ENCODE measurements around the gene POSTN.
A peak's percentile ranks its signal among the peaks of the same experiment; 100 is the strongest.
"Not testable (repeated sequence)": the region's sequence is repeated elsewhere in the genome, so short reads cannot be mapped to it uniquely, and the experiment has no call there.

Gene POSTN

DNA sequence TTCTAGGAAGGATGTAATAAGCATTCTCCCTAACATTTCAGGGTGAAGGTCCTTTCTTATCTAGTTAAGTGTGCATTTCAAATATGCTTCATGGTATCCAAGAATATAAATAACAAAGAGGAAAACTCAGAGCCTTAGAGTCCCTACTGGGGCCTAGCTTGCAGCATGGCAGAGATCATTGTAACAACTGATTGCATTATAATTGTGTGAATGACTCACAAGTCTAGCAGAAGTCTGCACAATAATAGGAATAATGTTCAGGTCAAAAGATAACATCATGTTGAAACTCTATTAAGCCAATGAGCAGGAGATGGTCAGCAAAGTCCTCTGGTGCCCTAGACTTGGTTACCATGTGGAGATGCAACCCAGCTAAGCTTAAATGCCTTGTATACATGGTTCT is 3.4 kb downstream of the POSTN start:
- Histone ChIP-seq H3K4me2 (ENCODE audit: low read length) (no peak overlapping the region), H3K4me1 (ENCODE audit: control insufficient read depth, low read depth, low read length) (no peaks in the 10 kb centered on the region), H3K9ac (ENCODE audit: low read length) (no peak overlapping the region), H3K23ac (ENCODE audit: low read length) (no peak overlapping the region), H2AK5ac (ENCODE audit: low read length) (no peak overlapping the region), H3K4me3 (ENCODE audit: low read length) (no peak overlapping the region), H3K27me3 (ENCODE audit: insufficient read depth, low read length, poor library complexity) (no peaks in the 10 kb centered on the region), H3K4ac (ENCODE audit: low read depth, low read length) (no peak overlapping the region), H2BK5ac (ENCODE audit: low read length) (no peak overlapping the region), H4K5ac (ENCODE audit: low read length) (no peak overlapping the region), H3K79me1 (ENCODE audit: low read length) (no peaks in the 10 kb centered on the region), H4K8ac (ENCODE audit: low read depth, low read length) (no peak overlapping the region), H3K27ac (ENCODE audit: low read depth, low read length) (no peak overlapping the region), H3K18ac (ENCODE audit: low read length) (no peak overlapping the region), H3K79me2 (ENCODE audit: control insufficient read depth, insufficient read depth, low read length) (no peaks in the 10 kb centered on the region), H2BK120ac (ENCODE audit: low read depth, low read length) (no peak overlapping the region), H2BK15ac (replicated peaks; ENCODE audit: low read depth) (no peak overlapping the region), H3K36me3 (ENCODE audit: control insufficient read depth, insufficient read depth, low read length) (no peaks in the 10 kb centered on the region), H3K56ac (ENCODE audit: low read length) (no peak overlapping the region)
- no peak for DNase-seq

DNA sequence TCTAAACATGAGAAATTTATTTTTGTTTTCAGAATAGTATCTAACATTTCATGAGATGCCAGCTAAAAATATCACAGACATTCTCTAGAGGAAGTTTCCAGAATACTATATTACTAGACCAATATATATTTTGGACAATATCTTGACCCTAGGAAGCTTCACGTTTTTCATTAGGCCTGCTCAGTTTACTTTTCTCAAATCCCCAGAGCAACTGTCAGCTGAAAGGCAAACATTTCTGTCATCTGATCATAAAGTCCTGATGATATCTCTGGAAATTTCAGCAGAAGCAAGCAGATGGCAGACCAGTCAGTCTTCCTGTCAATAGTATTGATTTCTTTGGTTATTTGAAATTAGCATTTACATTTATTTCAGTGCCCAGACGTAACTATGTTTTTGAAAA is 4.0 kb downstream of the POSTN start:
- no CpG with 5 or more reads among the region's 2 CpGs for WGBS (ENCODE audit: extremely low coverage, insufficient coverage, low lambda C conversion rate)
- no peak overlapping the region for H2BK5ac ChIP-seq (ENCODE audit: low read length)
- no peak overlapping the region for H3K9ac ChIP-seq (ENCODE audit: low read length)
- no peak overlapping the region for H4K5ac ChIP-seq (ENCODE audit: low read length)
- no peak overlapping the region for H3K4me3 ChIP-seq (ENCODE audit: low read length)
- no peak for DNase-seq
- H3K18ac ChIP-seq (ENCODE audit: low read length), result no peak overlapping the region
- H3K27ac ChIP-seq (ENCODE audit: low read depth, low read length), result no peak overlapping the region
- H3K4me2 ChIP-seq (ENCODE audit: low read length), result no peak overlapping the region
- no peak overlapping the region for H3K56ac ChIP-seq (ENCODE audit: low read length)
- no peaks in the 10 kb centered on the region for H3K79me1 ChIP-seq (ENCODE audit: low read length)
- H2BK15ac ChIP-seq (replicated peaks; ENCODE audit: low read depth), result no peak overlapping the region
- H3K23ac ChIP-seq (ENCODE audit: low read length), result no peak overlapping the region
- H3K79me2 ChIP-seq (ENCODE audit: control insufficient read depth, insufficient read depth, low read length), result no peaks in the 10 kb centered on the region
- H2BK120ac ChIP-seq (ENCODE audit: low read depth, low read length), result no peak overlapping the region
- H3K27me3 ChIP-seq (ENCODE audit: insufficient read depth, low read length, poor library complexity), result no peaks in the 10 kb centered on the region
- no peaks in the 10 kb centered on the region for H3K4me1 ChIP-seq (ENCODE audit: control insufficient read depth, low read depth, low read length)
- no peaks in the 10 kb centered on the region for H3K36me3 ChIP-seq (ENCODE audit: control insufficient read depth, insufficient read depth, low read length)
- no peak overlapping the region for H3K4ac ChIP-seq (ENCODE audit: low read depth, low read length)
- H4K8ac ChIP-seq (ENCODE audit: low read depth, low read length), result no peak overlapping the region
- no peak overlapping the region for H2AK5ac ChIP-seq (ENCODE audit: low read length)

DNA sequence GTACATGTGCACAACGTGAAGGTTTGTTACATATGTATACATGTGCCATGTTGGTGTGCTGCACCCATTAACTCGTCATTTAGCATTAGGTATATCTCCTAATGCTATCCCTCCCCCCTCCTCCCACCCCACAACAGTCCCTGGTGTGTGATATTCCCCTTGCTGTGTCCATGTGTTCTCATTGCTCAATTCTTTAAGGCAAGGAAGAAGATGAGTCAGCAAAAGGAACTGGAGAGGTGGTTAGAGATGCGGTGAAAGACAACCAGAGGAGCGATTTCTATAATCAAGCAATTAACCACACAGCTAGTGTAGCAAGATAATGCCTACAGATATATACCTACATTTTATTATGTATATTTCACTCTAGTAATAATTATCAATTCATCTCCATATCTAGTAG is 9.2 kb downstream of the POSTN start:
- not testable (repeated sequence) for H3K27ac ChIP-seq (ENCODE audit: low read depth, low read length); H3K56ac ChIP-seq (ENCODE audit: low read length); H2AK5ac ChIP-seq (ENCODE audit: low read length); H3K9ac ChIP-seq (ENCODE audit: low read length); H3K4me2 ChIP-seq (ENCODE audit: low read length); H2BK120ac ChIP-seq (ENCODE audit: low read depth, low read length); H3K4me3 ChIP-seq (ENCODE audit: low read length); H3K4me1 ChIP-seq (ENCODE audit: control insufficient read depth, low read depth, low read length); H3K36me3 ChIP-seq (ENCODE audit: control insufficient read depth, insufficient read depth, low read length); H3K23ac ChIP-seq (ENCODE audit: low read length); H2BK15ac ChIP-seq (replicated peaks; ENCODE audit: low read depth); H3K18ac ChIP-seq (ENCODE audit: low read length); H3K4ac ChIP-seq (ENCODE audit: low read depth, low read length); H3K79me1 ChIP-seq (ENCODE audit: low read length); H4K8ac ChIP-seq (ENCODE audit: low read depth, low read length); H2BK5ac ChIP-seq (ENCODE audit: low read length); H3K79me2 ChIP-seq (ENCODE audit: control insufficient read depth, insufficient read depth, low read length); H4K5ac ChIP-seq (ENCODE audit: low read length); H3K27me3 ChIP-seq (ENCODE audit: insufficient read depth, low read length, poor library complexity)
- DNase-seq, result peak; percentile 7
- WGBS (ENCODE audit: extremely low coverage, insufficient coverage, low lambda C conversion rate), result no CpG with 5 or more reads among the region's 4 CpGs

DNA sequence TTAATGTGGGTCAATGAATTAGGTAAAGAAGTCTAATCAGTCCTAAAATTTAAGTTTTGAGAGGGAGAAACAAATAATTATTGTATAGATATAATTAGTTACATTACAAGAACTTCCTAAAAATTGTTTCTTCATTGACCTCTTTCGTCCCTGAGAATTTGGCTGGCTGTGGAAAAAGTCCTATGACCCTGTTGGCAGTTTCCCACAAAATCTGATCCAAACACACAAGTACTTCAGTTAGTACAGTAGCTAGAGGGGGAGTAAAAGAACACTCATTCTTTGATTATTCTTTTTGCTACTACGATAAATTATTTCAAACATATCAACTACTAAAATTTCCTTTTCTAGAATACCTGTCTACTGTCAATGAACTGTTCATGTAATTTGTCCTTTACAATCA is 11.3 kb downstream of the POSTN start:
- WGBS (ENCODE audit: extremely low coverage, insufficient coverage, low lambda C conversion rate), result 100% methylated on average over 1 of the region's 2 CpGs
- Histone ChIP-seq H2BK120ac (ENCODE audit: low read depth, low read length) (no peak overlapping the region), H3K27me3 (ENCODE audit: insufficient read depth, low read length, poor library complexity) (no peaks in the 10 kb centered on the region), H3K27ac (ENCODE audit: low read depth, low read length) (no peak overlapping the region), H3K4ac (ENCODE audit: low read depth, low read length) (no peak overlapping the region), H3K23ac (ENCODE audit: low read length) (no peak overlapping the region), H3K56ac (ENCODE audit: low read length) (no peak overlapping the region), H2AK5ac (ENCODE audit: low read length) (no peak overlapping the region), H3K79me1 (ENCODE audit: low read length) (no peaks in the 10 kb centered on the region), H4K5ac (ENCODE audit: low read length) (no peak overlapping the region), H3K4me3 (ENCODE audit: low read length) (no peak overlapping the region), H3K36me3 (ENCODE audit: control insufficient read depth, insufficient read depth, low read length) (no peaks in the 10 kb centered on the region), H2BK5ac (ENCODE audit: low read length) (no peak overlapping the region), H3K4me2 (ENCODE audit: low read length) (no peak overlapping the region), H3K4me1 (ENCODE audit: control insufficient read depth, low read depth, low read length) (no peaks in the 10 kb centered on the region), H4K8ac (ENCODE audit: low read depth, low read length) (no peak overlapping the region), H3K9ac (ENCODE audit: low read length) (no peak overlapping the region), H3K79me2 (ENCODE audit: control insufficient read depth, insufficient read depth, low read length) (no peaks in the 10 kb centered on the region), H2BK15ac (replicated peaks; ENCODE audit: low read depth) (no peak overlapping the region), H3K18ac (ENCODE audit: low read length) (no peak overlapping the region)
- no peak for DNase-seq

DNA sequence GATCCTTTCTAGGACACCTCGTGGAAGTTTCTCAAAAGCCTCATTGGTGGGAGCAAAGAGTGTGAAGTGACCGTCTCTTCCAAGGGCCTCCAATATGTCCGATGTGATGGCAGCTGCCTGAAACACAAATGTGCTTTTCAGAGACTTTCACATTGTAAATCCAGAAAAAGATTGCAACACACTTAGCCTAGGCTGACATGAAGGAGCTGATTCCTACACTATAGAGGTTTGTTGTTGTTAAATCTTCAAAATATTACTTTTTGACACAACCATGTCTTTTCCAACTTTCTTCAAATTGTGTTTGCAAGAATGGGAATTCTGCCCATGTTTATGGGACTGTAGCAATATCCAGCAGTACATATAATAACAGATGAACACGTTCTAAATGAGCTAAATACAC is 12.4 kb downstream of the POSTN start:
- no CpG with 5 or more reads among the region's 4 CpGs for WGBS (ENCODE audit: extremely low coverage, insufficient coverage, low lambda C conversion rate)
- no peak overlapping the region for H3K56ac ChIP-seq (ENCODE audit: low read length)
- H3K18ac ChIP-seq (ENCODE audit: low read length), result no peak overlapping the region
- no peaks in the 10 kb centered on the region for H3K4me1 ChIP-seq (ENCODE audit: control insufficient read depth, low read depth, low read length)
- H3K79me2 ChIP-seq (ENCODE audit: control insufficient read depth, insufficient read depth, low read length), result no peaks in the 10 kb centered on the region
- H2BK120ac ChIP-seq (ENCODE audit: low read depth, low read length), result no peak overlapping the region
- no peak overlapping the region for H2BK15ac ChIP-seq (replicated peaks; ENCODE audit: low read depth)
- no peak for DNase-seq
- H3K79me1 ChIP-seq (ENCODE audit: low read length), result no peaks in the 10 kb centered on the region
- H4K5ac ChIP-seq (ENCODE audit: low read length), result no peak overlapping the region
- H2AK5ac ChIP-seq (ENCODE audit: low read length), result no peak overlapping the region
- H3K27ac ChIP-seq (ENCODE audit: low read depth, low read length), result no peak overlapping the region
- no peak overlapping the region for H4K8ac ChIP-seq (ENCODE audit: low read depth, low read length)
- H2BK5ac ChIP-seq (ENCODE audit: low read length), result no peak overlapping the region
- no peak overlapping the region for H3K4ac ChIP-seq (ENCODE audit: low read depth, low read length)
- H3K4me3 ChIP-seq (ENCODE audit: low read length), result no peak overlapping the region
- H3K36me3 ChIP-seq (ENCODE audit: control insufficient read depth, insufficient read depth, low read length), result no peaks in the 10 kb centered on the region
- H3K9ac ChIP-seq (ENCODE audit: low read length), result no peak overlapping the region
- H3K4me2 ChIP-seq (ENCODE audit: low read length), result no peak overlapping the region
- H3K23ac ChIP-seq (ENCODE audit: low read length), result no peak overlapping the region
- no peaks in the 10 kb centered on the region for H3K27me3 ChIP-seq (ENCODE audit: insufficient read depth, low read length, poor library complexity)

DNA sequence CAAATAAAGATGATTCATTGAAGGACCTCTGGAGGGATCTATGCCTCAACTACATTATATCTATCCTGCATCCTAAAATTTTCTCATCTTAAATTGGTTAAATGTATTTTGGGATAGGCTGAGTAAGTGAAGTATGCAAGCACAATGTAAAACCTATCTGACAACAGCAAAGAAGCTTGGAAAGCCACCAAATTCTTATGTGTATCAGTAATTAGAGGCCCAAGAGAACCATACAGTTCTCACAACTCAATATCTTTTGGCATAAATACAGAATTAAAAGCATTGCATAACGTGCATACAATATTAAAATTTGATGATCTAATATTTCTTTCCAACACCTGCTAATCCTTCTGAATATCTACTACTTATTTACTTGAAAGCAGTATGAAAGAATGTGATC is 13.0 kb downstream of the POSTN start:
- Histone ChIP-seq H3K36me3 (ENCODE audit: control insufficient read depth, insufficient read depth, low read length) (no peaks in the 10 kb centered on the region), H2BK5ac (ENCODE audit: low read length) (no peak overlapping the region), H3K4ac (ENCODE audit: low read depth, low read length) (no peak overlapping the region), H3K79me1 (ENCODE audit: low read length) (no peaks in the 10 kb centered on the region), H3K9ac (ENCODE audit: low read length) (no peak overlapping the region), H4K8ac (ENCODE audit: low read depth, low read length) (no peak overlapping the region), H2BK15ac (replicated peaks; ENCODE audit: low read depth) (no peak overlapping the region), H2AK5ac (ENCODE audit: low read length) (no peak overlapping the region), H3K79me2 (ENCODE audit: control insufficient read depth, insufficient read depth, low read length) (no peaks in the 10 kb centered on the region), H3K4me1 (ENCODE audit: control insufficient read depth, low read depth, low read length) (no peaks in the 10 kb centered on the region), H2BK120ac (ENCODE audit: low read depth, low read length) (no peak overlapping the region), H3K27ac (ENCODE audit: low read depth, low read length) (no peak overlapping the region), H3K4me2 (ENCODE audit: low read length) (no peak overlapping the region), H3K18ac (ENCODE audit: low read length) (no peak overlapping the region), H4K5ac (ENCODE audit: low read length) (no peak overlapping the region), H3K27me3 (ENCODE audit: insufficient read depth, low read length, poor library complexity) (no peaks in the 10 kb centered on the region), H3K56ac (ENCODE audit: low read length) (no peak overlapping the region), H3K23ac (ENCODE audit: low read length) (no peak overlapping the region), H3K4me3 (ENCODE audit: low read length) (no peak overlapping the region)
- WGBS (ENCODE audit: extremely low coverage, insufficient coverage, low lambda C conversion rate), result no CpG with 5 or more reads among the region's 1 CpG
- DNase-seq, result no peak

Data from mesendoderm (in vitro differentiated cells).